HepG2 (cell line): ENCODE data around the gene RABGAP1. TPM values are rescaled to one million over a fixed set of nuclear protein-coding genes. Genes with fewer than 3 reads are reported as not detected.

Source experiments
- ATAC-seq: fragments of 200-7000 bp; cut with Tn5 transposase; 3 replicates; pipeline ENCODE4 v1.9.1; 2020; ENCODE audit warnings: mild to moderate bottlenecking, moderate library complexity
- BruUV-seq: library from RNA; stranded (reverse); fragments of 400-500 nt; replicated peaks from 2 replicates; lab custom pipeline; 2021; lab: Mats Ljungman, UMichigan
- CTCF ChIA-PET: fragments of 300-600 bp; formaldehyde crosslinking; extraction: SDS; loops from one replicate; lab custom pipeline; 2021; ENCODE audit warnings: low total read pairs, inconsistent platforms, low intra/inter-chr PET ratio; lab: Yijun Ruan, JAX
- POLR2A ChIA-PET: fragments of 350-600 bp; sonication (Branson Sonifier 250); formaldehyde crosslinking; loops from one replicate; lab custom pipeline; 2020; ENCODE audit warnings: antibody characterized with exemption, inconsistent platforms; lab: Yijun Ruan, JAX
- DNase-seq: peaks from one replicate; pipeline ENCODE4 v3.0.0-alpha.2; 2015; ENCODE audit warnings: low spot score
- FAIRE-seq: peaks from 3 replicates; lab custom pipeline; 2011; peaks lifted over from hg19 to GRCh38; lab: Jason Lieb, UNC
- H2AFZ ChIP-seq: one replicate; pipeline ENCODE4 v1.6.1; 2011; ENCODE audit warnings: low read length, inconsistent platforms
- H3K27ac ChIP-seq: fragments of 300-600 bp; 3 replicates; pipeline ENCODE4 v1.8.0; 2011; ENCODE audit warnings: mixed run types, mild to moderate bottlenecking, mixed read lengths, low read length, inconsistent platforms; ENCODE audit not compliant: insufficient read depth; ENCODE audit errors: extremely low read length
- H3K27me3 ChIP-seq, 2 experiments: fragments of 200-600 bp in 1 of 2; 2 replicates in 1 of 2; 3 replicates in 1 of 2; pipeline versions ENCODE4 v1.6.0 to v1.8.0; 2011; ENCODE audit warnings: low read length in 2 of 2, mild to moderate bottlenecking in 2 of 2, moderate library complexity in 2 of 2, inconsistent platforms in 1 of 2; ENCODE audit not compliant: insufficient read depth in 2 of 2, control insufficient read depth in 1 of 2
- H3K36me3 ChIP-seq, 2 experiments: fragments of 200-600 bp in 1 of 2; replicated peaks in 1 of 2; 2 replicates in 1 of 2; 3 replicates in 1 of 2; pipeline versions ENCODE4 v1.5.1 to v1.8.0; 2011; ENCODE audit warnings: low read length in 2 of 2, inconsistent platforms in 1 of 2; ENCODE audit not compliant: insufficient read depth in 2 of 2, control insufficient read depth in 1 of 2
- H3K4me1 ChIP-seq: 2 replicates; pipeline ENCODE4 v1.5.1; 2012; ENCODE audit warnings: low read length, inconsistent platforms; ENCODE audit not compliant: insufficient read depth
- H3K4me2 ChIP-seq: 2 replicates; pipeline ENCODE4 v1.6.0; 2011; ENCODE audit warnings: low read depth, low read length, inconsistent platforms
- H3K4me3 ChIP-seq, 3 experiments: fragments of 200-600 bp in 1 of 3; sonication (generic), shearing (Covaris generic) in 1 of 3; replicated peaks in 1 of 3; 2 replicates each; pipeline ENCODE4 v1.5.1; 2011 to 2016; ENCODE audit warnings: low read length in 3 of 3, inconsistent platforms in 2 of 3, low read depth in 2 of 3, mild to moderate bottlenecking in 2 of 3, control low read depth in 1 of 3, mixed read lengths in 1 of 3; ENCODE audit not compliant: insufficient read depth in 1 of 3
- H3K79me2 ChIP-seq: one replicate; pipeline ENCODE4 v1.6.1; 2011; ENCODE audit warnings: low read length, inconsistent platforms; ENCODE audit not compliant: insufficient read depth
- H3K9ac ChIP-seq: 2 replicates; pipeline ENCODE4 v1.6.0; 2011; ENCODE audit warnings: mild to moderate bottlenecking, low read depth, low read length, inconsistent platforms; ENCODE audit not compliant: insufficient read depth
- H3K9me3 ChIP-seq: 2 replicates; pipeline ENCODE4 v1.5.1; 2012; ENCODE audit warnings: mild to moderate bottlenecking, low read length
- H4K20me1 ChIP-seq: 2 replicates; pipeline ENCODE4 v1.6.0; 2011; ENCODE audit warnings: inconsistent platforms, mild to moderate bottlenecking, low read length, moderate library complexity; ENCODE audit not compliant: insufficient read depth
- HINFP ChIP-seq: sonication (generic); formaldehyde crosslinking; IDR thresholded peaks from 2 replicates; pipeline ENCODE4 v1.4.0; 2020; ENCODE audit warnings: low read depth, mild to moderate bottlenecking, missing genetic modification reagents
- MBD4 ChIP-seq: IDR thresholded peaks from 2 replicates; pipeline ENCODE4 v1.6.1; 2012; ENCODE audit warnings: low read length, inconsistent platforms, borderline replicate concordance
- POGZ ChIP-seq: sonication (generic); formaldehyde crosslinking; IDR thresholded peaks from 2 replicates; pipeline ENCODE4 v1.4.0; 2020; ENCODE audit warnings: mild to moderate bottlenecking, missing genetic modification reagents
- SIN3B ChIP-seq: fragments of 150-350 bp; IDR thresholded peaks from 2 replicates; pipeline ENCODE4 v1.6.1; 2014; ENCODE audit warnings: low read length
- SKIL ChIP-seq: sonication (generic); formaldehyde crosslinking; IDR thresholded peaks from 2 replicates; pipeline ENCODE4 v1.8.0; 2022; ENCODE audit warnings: missing genetic modification reagents, mild to moderate bottlenecking, moderate library complexity, borderline replicate concordance
- ZNF761 ChIP-seq: sonication (generic); formaldehyde crosslinking; conservative IDR thresholded peaks from 2 replicates; pipeline ENCODE4 v1.4.0; 2020; ENCODE audit warnings: mild to moderate bottlenecking, missing genetic modification reagents
- WGBS: methylation state at CpG from one replicate; pipeline ENCODE4 v1.1.6; 2017; ENCODE audit warnings: low lambda C conversion rate; 5-methylcytosine and 5-hydroxymethylcytosine counted together
- in situ Hi-C: cut with HindIII; loops from 2 replicates; pipeline ENCODE4 v1.10.0; 2017; ENCODE audit warnings: low pct_unique_long_range_greater_than_20kb; ENCODE audit not compliant: extremely low pct_ligation_motif_present
- intact Hi-C: fragments of 100-400 bp; cut with micrococcal nuclease; formaldehyde crosslinking; loops from one replicate; pipeline ENCODE4 v1.10.0; 2022; ENCODE audit not compliant: unreplicated experiment
- polyA plus RNA-seq, 8 experiments: library from polyadenylated mRNA; depleted of rRNA in 3 of 8; stranded (reverse) in 7 of 8; unstranded in 1 of 8; fragments of >200 nt; fragmentation: Illumina TruSeq in 4 of 8; extraction: Trizol in 4 of 8; gene quantifications; 2 replicates each; pipeline versions ENCODE4 v1.2.1 to v1.2.3, GENCODE V29; 2011 to 2016; ENCODE audit warnings: low read depth in 4 of 8, missing spikeins in 1 of 8, mixed read lengths in 1 of 8; ENCODE audit not compliant: insufficient read depth in 1 of 8
- total RNA-seq, 5 experiments: library from RNA; depleted of rRNA; stranded (reverse); fragments of >200 nt; fragmentation: Illumina TruSeq; extraction: Trizol; gene quantifications; 2 replicates each; pipeline ENCODE4 v1.2.3, GENCODE V29; 2016; ENCODE audit warnings: low read depth in 1 of 5

The RABGAP1 gene
- total and polyA plus RNA-seq, 2 of the 13 experiments (the other 11 are each of a cell fraction or from before 2014, with no cell fraction given): 19.1 to 19.3 TPM

- Histone ChIP-seq H3K9ac (no peak overlapping the region), H2AFZ (no peak overlapping the region), H3K4me1 (peaks cover 16% of the 10 kb centered on the region), H4K20me1 (no peaks in the 10 kb centered on the region), H3K79me2 (no peaks in the 10 kb centered on the region), H3K27me3 (no peaks in the 10 kb centered on the region), H3K9me3 (no peaks in the 10 kb centered on the region), H3K4me2 (no peak overlapping the region), H3K27ac (no peak overlapping the region), H3K4me3 (no peak overlapping the region), H3K36me3 (no peaks in the 10 kb centered on the region; a peak in 2 of 5 replicates)
- DNase-seq (no peak), FAIRE-seq (no peak), ATAC-seq (no peak)
- in situ Hi-C loops (no loop called here), intact Hi-C loops (no loop called here)
- ChIA-PET POLR2A (no interaction called here), CTCF (no interaction called here)
- TF ChIP-seq POGZ: no peak
- no peak for TF ChIP-seq HINFP (CRISPR knock-in tag)
- TF ChIP-seq MBD4: no peak
- no peak for TF ChIP-seq ZNF761
- TF ChIP-seq SKIL: no peak
- TF ChIP-seq SIN3B: no peak
- WGBS: over 99% methylated on average over 7 of the region's 7 CpGs
- no TSS peak for BruUV-seq
Observed at GRCh38 chr9:123119566-123119965, 178.7 kb downstream of the RABGAP1 start.
